Mesenchymal stem cell (in vitro differentiated cells and primary cell): ENCODE measurements around the gene FGFR2.

Experiments
- DNase-seq: peaks from one replicate; pipeline ENCODE4 v3.0.0-alpha.2; 2013
- H2AFZ ChIP-seq: one replicate; pipeline ENCODE4 v1.6.1; 2013; ENCODE audit warnings: low read depth, mild to moderate bottlenecking, control low read depth, inconsistent platforms, low read length, moderate library complexity
- H2AK5ac ChIP-seq: 2 replicates; pipeline ENCODE4 v1.6.1; 2013; ENCODE audit warnings: low read length, moderate library complexity, mild to moderate bottlenecking, inconsistent platforms; ENCODE audit not compliant: severe bottlenecking
- H2BK120ac ChIP-seq: one replicate; pipeline ENCODE4 v1.6.1; 2013; ENCODE audit warnings: low read depth, mild to moderate bottlenecking, inconsistent platforms, low read length, moderate library complexity
- H2BK12ac ChIP-seq, 2 experiments: one replicate each; pipeline ENCODE4 v1.6.1; 2013; ENCODE audit warnings: inconsistent platforms in 2 of 2, low read length in 2 of 2, mild to moderate bottlenecking in 2 of 2, moderate library complexity in 2 of 2, control low read depth in 1 of 2
- H2BK15ac ChIP-seq: one replicate; pipeline ENCODE4 v1.6.1; 2013; ENCODE audit warnings: mild to moderate bottlenecking, low read depth, inconsistent platforms; ENCODE audit not compliant: poor library complexity, severe bottlenecking
- H2BK5ac ChIP-seq: 2 replicates; pipeline ENCODE4 v1.6.1; 2013; ENCODE audit warnings: low read depth, mild to moderate bottlenecking, low read length, control low read depth, inconsistent platforms; ENCODE audit not compliant: poor library complexity, severe bottlenecking
- H3K14ac ChIP-seq, 2 experiments: one replicate each; pipeline ENCODE4 v1.6.1; 2013; ENCODE audit warnings: inconsistent platforms in 2 of 2, low read length in 2 of 2, control low read depth in 1 of 2, mild to moderate bottlenecking in 1 of 2, moderate library complexity in 1 of 2
- H3K18ac ChIP-seq, 2 experiments: one replicate each; pipeline ENCODE4 v1.6.1; 2013; ENCODE audit warnings: inconsistent platforms in 2 of 2, low read length in 2 of 2, control low read depth in 1 of 2, low read depth in 1 of 2, mild to moderate bottlenecking in 1 of 2
- H3K23ac ChIP-seq, 2 experiments: one replicate each; pipeline ENCODE4 v1.6.1; 2013; ENCODE audit warnings: inconsistent platforms in 2 of 2, low read length in 2 of 2, mild to moderate bottlenecking in 2 of 2, moderate library complexity in 2 of 2, control low read depth in 1 of 2
- H3K27ac ChIP-seq: 2 replicates; pipeline ENCODE4 v1.5.1; 2013; ENCODE audit warnings: mild to moderate bottlenecking, moderate library complexity, low read length, control low read depth, inconsistent platforms; ENCODE audit not compliant: poor library complexity, severe bottlenecking
- H3K27me3 ChIP-seq, 2 experiments: 2 replicates each; pipeline versions ENCODE4 v1.6.1 to v1.7.0; 2013; ENCODE audit warnings: low read length in 2 of 2, mild to moderate bottlenecking in 2 of 2, moderate library complexity in 2 of 2, control low read depth in 1 of 2, inconsistent platforms in 1 of 2; ENCODE audit not compliant: control insufficient read depth in 1 of 2, insufficient read depth in 1 of 2
- H3K36me3 ChIP-seq, 2 experiments: 2 replicates each; pipeline versions ENCODE4 v1.6.1 to v1.7.0; 2013; ENCODE audit warnings: low read length in 2 of 2, control low read depth in 1 of 2, inconsistent platforms in 1 of 2, low read depth in 1 of 2, mild to moderate bottlenecking in 1 of 2; ENCODE audit not compliant: insufficient read depth in 2 of 2, control insufficient read depth in 1 of 2
- H3K4ac ChIP-seq, 2 experiments: one replicate each; pipeline ENCODE4 v1.6.1; 2013; ENCODE audit warnings: inconsistent platforms in 2 of 2, low read length in 2 of 2, mild to moderate bottlenecking in 2 of 2, moderate library complexity in 2 of 2, control low read depth in 1 of 2, low read depth in 1 of 2
- H3K4me1 ChIP-seq: 2 replicates; pipeline ENCODE4 v1.6.1; 2013; ENCODE audit warnings: low read depth, low read length, control low read depth; ENCODE audit not compliant: control insufficient read depth, insufficient read depth
- H3K4me2 ChIP-seq: 2 replicates; pipeline ENCODE4 v1.6.1; 2013; ENCODE audit warnings: low read length, mild to moderate bottlenecking, inconsistent platforms; ENCODE audit not compliant: poor library complexity, severe bottlenecking
- H3K4me3 ChIP-seq, 2 experiments: 2 replicates each; pipeline versions ENCODE4 v1.5.1 to v1.7.0; 2013; ENCODE audit warnings: low read length in 2 of 2, mild to moderate bottlenecking in 2 of 2, control low read depth in 1 of 2, low read depth in 1 of 2; ENCODE audit not compliant: insufficient read depth in 1 of 2
- H3K79me1 ChIP-seq: replicated peaks from 2 replicates; pipeline ENCODE4 v1.6.1; 2013; ENCODE audit warnings: mild to moderate bottlenecking, control low read depth, low read length, inconsistent platforms; ENCODE audit not compliant: poor library complexity, severe bottlenecking
- H3K9ac ChIP-seq: 2 replicates; pipeline ENCODE4 v1.7.0; 2013; ENCODE audit warnings: mild to moderate bottlenecking, low read length, moderate library complexity
- H3K9me3 ChIP-seq: 2 replicates; pipeline ENCODE4 v1.7.0; 2013; ENCODE audit warnings: mild to moderate bottlenecking, low read length; ENCODE audit not compliant: control insufficient read depth
- H4K8ac ChIP-seq: one replicate; pipeline ENCODE4 v1.6.1; 2013; ENCODE audit warnings: inconsistent platforms, mild to moderate bottlenecking, low read length, moderate library complexity
- H4K91ac ChIP-seq: one replicate; pipeline ENCODE4 v1.6.1; 2013; ENCODE audit warnings: mild to moderate bottlenecking, low read length, inconsistent platforms
- WGBS: methylation state at CpG from one replicate; pipeline ENCODE4 v1.1.7; 2013; ENCODE audit warnings: mixed read lengths; 5-methylcytosine and 5-hydroxymethylcytosine counted together

Gene FGFR2

GRCh38 chr10:121615435-121615793, 17.2 kb upstream of the FGFR2 start:
- no peak overlapping the region for H2BK5ac ChIP-seq
- H3K4me3 ChIP-seq = no peak overlapping the region
- no peak overlapping the region for H2AK5ac ChIP-seq
- no peak overlapping the region for H3K9ac ChIP-seq
- WGBS = 55% methylated on average over 10 of the region's 12 CpGs
- peaks cover 9% of the 10 kb centered on the region for H3K9me3 ChIP-seq
- H4K8ac ChIP-seq = no peak overlapping the region
- peak; percentile 64 for DNase-seq
- no peak overlapping the region for H2AFZ ChIP-seq
- no peak overlapping the region for H2BK12ac ChIP-seq
- no peak overlapping the region for H3K4ac ChIP-seq
- H2BK15ac ChIP-seq = no peak overlapping the region
- H3K23ac ChIP-seq = no peak overlapping the region
- H3K14ac ChIP-seq = no peak overlapping the region
- no peaks in the 10 kb centered on the region for H3K79me1 ChIP-seq
- H3K27me3 ChIP-seq = peaks cover 0 to 6% of the 10 kb centered on the region in 2 experiments
- H3K27ac ChIP-seq = no peak overlapping the region
- H3K4me2 ChIP-seq = no peak overlapping the region
- no peaks in the 10 kb centered on the region for H3K36me3 ChIP-seq
- H2BK120ac ChIP-seq = no peak overlapping the region
- H4K91ac ChIP-seq = no peak overlapping the region
- no peak overlapping the region for H3K18ac ChIP-seq
- H3K4me1 ChIP-seq = no peaks in the 10 kb centered on the region

GRCh38 chr10:121614613-121615434, 16.6 kb upstream of the FGFR2 start:
- Histone ChIP-seq H3K9ac (no peak overlapping the region), H3K4ac (no peak overlapping the region), H3K14ac (no peak overlapping the region), H3K18ac (no peak overlapping the region), H4K91ac (no peak overlapping the region), H2BK12ac (no peak overlapping the region), H3K4me2 (no peak overlapping the region), H3K9me3 (peaks cover 9% of the 10 kb centered on the region), H2AK5ac (no peak overlapping the region), H3K79me1 (no peaks in the 10 kb centered on the region), H2BK5ac (no peak overlapping the region), H3K4me3 (no peak overlapping the region), H2AFZ (no peak overlapping the region), H3K23ac (no peak overlapping the region), H4K8ac (no peak overlapping the region), H3K4me1 (no peaks in the 10 kb centered on the region), H3K36me3 (no peaks in the 10 kb centered on the region), H3K27me3 (peaks cover 0 to 6% of the 10 kb centered on the region in 2 experiments), H2BK15ac (no peak overlapping the region), H3K27ac (no peak overlapping the region), H2BK120ac (no peak overlapping the region)
- DNase-seq = peak; percentile 9
- 84% methylated on average over 9 of the region's 9 CpGs for WGBS

DNA sequence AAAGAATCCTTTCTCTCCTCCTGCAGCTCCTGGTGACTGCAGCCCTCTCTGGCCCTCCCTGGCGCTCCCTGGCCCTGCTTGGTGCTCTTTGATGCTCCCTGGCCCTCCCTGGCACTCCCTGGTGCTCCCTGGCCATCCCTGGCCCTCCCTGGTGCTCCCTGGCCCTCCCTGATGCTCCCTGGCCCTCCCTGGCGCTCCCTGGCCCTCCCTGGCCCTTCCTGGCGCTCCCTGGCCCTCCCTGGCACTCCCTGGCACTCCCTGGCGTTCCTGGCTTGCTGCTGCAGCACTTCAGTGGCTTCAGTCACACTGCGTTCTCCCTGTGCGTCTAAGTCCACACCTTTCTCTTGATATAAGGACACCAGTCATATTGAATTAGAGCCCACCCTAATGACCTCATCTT, 15.2 kb upstream of the FGFR2 start:
- H3K27me3 ChIP-seq = peaks cover 0 to 13% of the 10 kb centered on the region in 2 experiments

DNA sequence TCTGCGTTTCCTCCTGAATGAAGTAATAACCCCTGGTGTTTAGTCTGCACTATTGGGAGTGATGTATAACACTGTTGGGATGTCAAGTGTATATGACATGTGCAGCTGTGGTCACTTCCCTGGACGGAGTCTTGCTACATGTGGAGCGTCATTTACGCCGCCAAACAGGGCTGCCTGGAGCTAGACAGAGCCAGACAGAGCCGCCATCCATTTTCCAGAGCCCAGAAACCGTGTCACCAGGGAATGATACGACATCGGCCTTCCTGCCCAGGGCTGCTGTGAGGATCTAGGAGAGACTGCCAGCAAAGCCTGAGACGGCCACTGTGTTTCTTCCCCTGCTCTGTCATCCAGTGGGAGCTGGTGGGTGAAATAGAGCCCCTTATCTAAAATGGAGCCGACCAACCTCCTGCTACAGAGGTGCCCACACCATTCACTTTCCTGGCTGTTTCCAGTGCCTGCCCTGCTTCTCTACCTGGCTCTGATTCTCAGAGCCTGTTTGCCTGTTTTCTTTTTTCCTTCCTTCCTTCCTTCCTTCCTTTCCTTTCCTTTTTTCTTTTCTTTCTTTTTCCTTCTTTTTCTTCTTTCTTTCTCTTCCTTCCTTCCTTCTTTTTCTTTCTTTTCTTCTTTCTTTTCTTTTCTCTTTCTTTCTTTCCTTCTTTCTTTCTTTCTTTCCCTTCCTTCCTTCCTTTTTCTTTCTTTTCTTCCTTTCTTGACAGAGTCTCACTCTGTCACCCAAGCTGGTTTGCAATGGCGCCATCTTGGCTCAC, 13.3 kb upstream of the FGFR2 start:
- no peaks in the 10 kb centered on the region for H3K79me1 ChIP-seq
- no peak overlapping the region for H4K8ac ChIP-seq
- no peaks in the 10 kb centered on the region for H3K9me3 ChIP-seq
- no peak overlapping the region for H2BK12ac ChIP-seq
- H3K4me3 ChIP-seq = no peak overlapping the region
- no peak overlapping the region for H3K18ac ChIP-seq
- no peak overlapping the region for H3K23ac ChIP-seq
- 56% methylated on average over 12 of the region's 12 CpGs for WGBS
- no peak overlapping the region for H4K91ac ChIP-seq
- H3K4me2 ChIP-seq = no peak overlapping the region
- no peak overlapping the region for H2AFZ ChIP-seq
- H3K14ac ChIP-seq = no peak overlapping the region
- H3K27ac ChIP-seq = no peak overlapping the region
- no peaks in the 10 kb centered on the region for H3K36me3 ChIP-seq
- no peak overlapping the region for H2BK15ac ChIP-seq
- no peak overlapping the region for H3K9ac ChIP-seq
- no peak overlapping the region for H2BK120ac ChIP-seq
- no peak for DNase-seq
- peak overlapping the region in 1 of 2 experiments; percentile 24 for H3K4ac ChIP-seq
- H3K27me3 ChIP-seq = peaks cover 11 to 25% of the 10 kb centered on the region in 2 experiments
- peaks cover 7% of the 10 kb centered on the region for H3K4me1 ChIP-seq
- H2BK5ac ChIP-seq = no peak overlapping the region
- no peak overlapping the region for H2AK5ac ChIP-seq

More for the DNA sequence above, 15.2 kb upstream of the FGFR2 start:
- H2AK5ac ChIP-seq = no peak overlapping the region
- no peak overlapping the region for H4K8ac ChIP-seq
- H3K4me2 ChIP-seq = no peak overlapping the region
- no peaks in the 10 kb centered on the region for H3K9me3 ChIP-seq
- no peak overlapping the region for H3K14ac ChIP-seq
- no peaks in the 10 kb centered on the region for H3K36me3 ChIP-seq
- no peak overlapping the region for H2BK5ac ChIP-seq
- peak overlapping the region in 1 of 2 experiments; percentile 76 for H2BK12ac ChIP-seq
- no peak overlapping the region for H3K27ac ChIP-seq
- no peak overlapping the region for H3K9ac ChIP-seq
- no peak overlapping the region for H2BK120ac ChIP-seq
- peak overlapping the region in 1 of 2 experiments; percentile 68 for H3K18ac ChIP-seq
- DNase-seq = no peak
- H2AFZ ChIP-seq = no peak overlapping the region
- H4K91ac ChIP-seq = peak overlapping the region; percentile 9
- no peaks in the 10 kb centered on the region for H3K79me1 ChIP-seq
- peaks cover 7% of the 10 kb centered on the region for H3K4me1 ChIP-seq
- WGBS = 58% methylated on average over 6 of the region's 6 CpGs
- H3K4ac ChIP-seq = no peak overlapping the region
- no peak overlapping the region for H2BK15ac ChIP-seq
- no peak overlapping the region for H3K23ac ChIP-seq
- H3K4me3 ChIP-seq = no peak overlapping the region
